Neuronal stem cell (in vitro differentiated cells): ENCODE measurements around the gene OSM.

Experiments
- DNase-seq: peaks from one replicate; pipeline ENCODE4 v3.0.0-alpha.2; 2013; ENCODE audit warnings: low spot score
- H2AFZ ChIP-seq: one replicate; pipeline ENCODE4 v1.6.1; 2013; ENCODE audit warnings: mild to moderate bottlenecking, low read length, inconsistent platforms
- H2AK5ac ChIP-seq: 2 replicates; pipeline ENCODE4 v1.6.1; 2013; ENCODE audit warnings: low read depth, mild to moderate bottlenecking, inconsistent platforms, low read length, moderate library complexity, mixed read lengths
- H2BK120ac ChIP-seq: 2 replicates; pipeline ENCODE4 v1.6.1; 2013; ENCODE audit warnings: low read depth, mild to moderate bottlenecking, inconsistent platforms, low read length, moderate library complexity, mixed read lengths
- H2BK12ac ChIP-seq: one replicate; pipeline ENCODE4 v1.6.1; 2013; ENCODE audit warnings: low read length, inconsistent platforms
- H2BK15ac ChIP-seq: 2 replicates; pipeline ENCODE4 v1.6.1; 2013; ENCODE audit warnings: mild to moderate bottlenecking, low read length, inconsistent platforms, mixed read lengths
- H2BK5ac ChIP-seq: one replicate; pipeline ENCODE4 v1.6.1; 2013; ENCODE audit warnings: inconsistent platforms, mild to moderate bottlenecking, low read length, moderate library complexity
- H3K14ac ChIP-seq: one replicate; pipeline ENCODE4 v1.6.1; 2013; ENCODE audit warnings: low read length, inconsistent platforms
- H3K18ac ChIP-seq: 2 replicates; pipeline ENCODE4 v1.6.1; 2013; ENCODE audit warnings: low read length, inconsistent platforms
- H3K23ac ChIP-seq: 2 replicates; pipeline ENCODE4 v1.6.1; 2013; ENCODE audit warnings: low read depth, mild to moderate bottlenecking, mixed read lengths, low read length, inconsistent platforms; ENCODE audit not compliant: poor library complexity
- H3K27ac ChIP-seq: replicated peaks from 3 replicates; pipeline ENCODE4 v1.5.1; 2013; ENCODE audit warnings: low read length, inconsistent platforms
- H3K27me3 ChIP-seq, 3 experiments: 2 replicates each; pipeline ENCODE4 v1.6.1; 2013; ENCODE audit warnings: low read length in 3 of 3, mild to moderate bottlenecking in 2 of 3, inconsistent platforms in 1 of 3, low read depth in 1 of 3, mixed read lengths in 1 of 3, moderate library complexity in 1 of 3; ENCODE audit not compliant: control insufficient read depth in 3 of 3, insufficient read depth in 3 of 3
- H3K36me3 ChIP-seq, 2 donors: replicated peaks in 1 of 2; 2 replicates each; pipeline ENCODE4 v1.6.1; 2013; ENCODE audit warnings: low read length in 2 of 2; ENCODE audit not compliant: control insufficient read depth in 2 of 2, insufficient read depth in 2 of 2
- H3K4ac ChIP-seq: 2 replicates; pipeline ENCODE4 v1.6.1; 2013; ENCODE audit warnings: inconsistent platforms, mild to moderate bottlenecking, low read length, moderate library complexity
- H3K4me1 ChIP-seq, 2 donors: 1 replicate in 1 of 2; 2 replicates in 1 of 2; pipeline ENCODE4 v1.6.1; 2013; ENCODE audit warnings: low read length in 2 of 2, low read depth in 1 of 2; ENCODE audit not compliant: control insufficient read depth in 2 of 2, insufficient read depth in 1 of 2
- H3K4me2 ChIP-seq: one replicate; pipeline ENCODE4 v1.6.1; 2013; ENCODE audit warnings: mild to moderate bottlenecking, low read length, inconsistent platforms; ENCODE audit not compliant: insufficient read depth, poor library complexity, severe bottlenecking
- H3K4me3 ChIP-seq, 2 donors: 2 replicates each; pipeline ENCODE4 v1.5.1; 2013; ENCODE audit warnings: low read length in 2 of 2, mild to moderate bottlenecking in 2 of 2, inconsistent platforms in 1 of 2, moderate library complexity in 1 of 2
- H3K79me1 ChIP-seq: one replicate; pipeline ENCODE4 v1.6.1; 2013; ENCODE audit warnings: low read depth, mild to moderate bottlenecking, inconsistent platforms, low read length, moderate library complexity
- H3K9ac ChIP-seq: one replicate; pipeline ENCODE4 v1.6.1; 2013; ENCODE audit warnings: mild to moderate bottlenecking, low read depth, low read length, inconsistent platforms; ENCODE audit not compliant: poor library complexity
- H3K9me3 ChIP-seq, 2 donors: replicated peaks in 1 of 2; 2 replicates each; pipeline versions ENCODE3 to v1.6.1; 2013; ENCODE audit warnings: low read length in 2 of 2, mild to moderate bottlenecking in 2 of 2, inconsistent platforms in 1 of 2, low read depth in 1 of 2, mixed read lengths in 1 of 2, moderate library complexity in 1 of 2; ENCODE audit not compliant: control insufficient read depth in 2 of 2, insufficient read depth in 1 of 2
- H4K8ac ChIP-seq: one replicate; pipeline ENCODE4 v1.6.1; 2013; ENCODE audit warnings: low read depth, mild to moderate bottlenecking, inconsistent platforms, low read length, moderate library complexity
- H4K91ac ChIP-seq: one replicate; pipeline ENCODE4 v1.6.1; 2013; ENCODE audit warnings: low read length, low read depth, mild to moderate bottlenecking, inconsistent platforms; ENCODE audit not compliant: poor library complexity
- WGBS, 2 donors: extraction: QIAGEN DNeasy Blood & Tissue Kit; methylation state at CpG; one replicate each; pipeline ENCODE4 v1.1.7; 2013; ENCODE audit warnings: missing lambda C conversion rate in 2 of 2, mixed read lengths in 1 of 2; ENCODE audit not compliant: insufficient read length in 2 of 2, insufficient replicate concordance in 1 of 2; ENCODE audit errors: extremely low coverage in 2 of 2; 5-methylcytosine and 5-hydroxymethylcytosine counted together

The OSM gene

GRCh38 chr22:30238136-30238535 lies 28.5 kb downstream of the OSM start:
- H3K18ac ChIP-seq, result no peak overlapping the region
- peaks cover 0 to 5% of the 10 kb centered on the region in 2 donors for H3K9me3 ChIP-seq
- H3K27me3 ChIP-seq, result no peaks in the 10 kb centered on the region
- peak overlapping the region; percentile 57 for H2AFZ ChIP-seq
- H3K4me2 ChIP-seq, result no peak overlapping the region
- no peak overlapping the region for H3K4me3 ChIP-seq
- H3K4me1 ChIP-seq, result peaks cover 20% of the 10 kb centered on the region in 2 donors
- H3K14ac ChIP-seq, result no peak overlapping the region
- H2BK5ac ChIP-seq, result no peak overlapping the region
- WGBS, 2 donors, result no CpG with 5 or more reads among the region's 9 CpGs
- no peak for DNase-seq
- H3K79me1 ChIP-seq, result no peaks in the 10 kb centered on the region
- no peak overlapping the region for H2BK12ac ChIP-seq
- peaks cover 0 to 4% of the 10 kb centered on the region in 2 donors for H3K36me3 ChIP-seq
- H2BK15ac ChIP-seq, result no peak overlapping the region
- no peak overlapping the region for H3K9ac ChIP-seq
- no peak overlapping the region for H2BK120ac ChIP-seq
- H3K4ac ChIP-seq, result no peak overlapping the region
- no peak overlapping the region for H3K23ac ChIP-seq
- H4K8ac ChIP-seq, result no peak overlapping the region
- no peak overlapping the region for H2AK5ac ChIP-seq
- no peak overlapping the region for H4K91ac ChIP-seq
- no peak overlapping the region for H3K27ac ChIP-seq

- Histone ChIP-seq H3K4ac (no peak overlapping the region), H3K4me3 (no peak overlapping the region), H3K27ac (no peak overlapping the region), H2BK5ac (no peak overlapping the region), H2BK120ac (no peak overlapping the region), H2BK12ac (no peak overlapping the region), H3K9me3 (peaks cover 0 to 5% of the 10 kb centered on the region in 2 donors), H4K91ac (no peak overlapping the region), H3K14ac (no peak overlapping the region), H2AFZ (no peak overlapping the region), H3K27me3 (no peaks in the 10 kb centered on the region), H4K8ac (no peak overlapping the region), H3K18ac (no peak overlapping the region), H3K79me1 (no peaks in the 10 kb centered on the region), H3K36me3 (no peaks in the 10 kb centered on the region), H3K23ac (no peak overlapping the region), H3K9ac (no peak overlapping the region), H3K4me1 (peaks cover 24 to 26% of the 10 kb centered on the region in 2 donors), H3K4me2 (no peak overlapping the region), H2AK5ac (no peak overlapping the region), H2BK15ac (no peak overlapping the region)
- no CpG with 5 or more reads among the region's 5 CpGs for WGBS, 2 donors
- DNase-seq, result no peak
Measured at GRCh38 chr22:30236875-30237274, 29.8 kb downstream of the OSM start.

GRCh38 chr22:30235687-30236170 lies 30.9 kb downstream of the OSM start:
- H3K18ac ChIP-seq, result no peak overlapping the region
- DNase-seq, result no peak
- no peak overlapping the region for H3K4me2 ChIP-seq
- H2BK15ac ChIP-seq, result no peak overlapping the region
- H3K4me1 ChIP-seq, result peaks cover 23 to 24% of the 10 kb centered on the region in 2 donors
- no peaks in the 10 kb centered on the region for H3K27me3 ChIP-seq
- no peak overlapping the region for H2BK12ac ChIP-seq
- no peaks in the 10 kb centered on the region for H3K36me3 ChIP-seq
- no peak overlapping the region for H3K4ac ChIP-seq
- no peak overlapping the region for H4K91ac ChIP-seq
- no peak overlapping the region for H3K27ac ChIP-seq
- H4K8ac ChIP-seq, result no peak overlapping the region
- no peak overlapping the region for H3K9ac ChIP-seq
- no peak overlapping the region for H2BK5ac ChIP-seq
- no peak overlapping the region for H3K14ac ChIP-seq
- H2BK120ac ChIP-seq, result no peak overlapping the region
- H2AFZ ChIP-seq, result peak overlapping the region; percentile 72
- H3K79me1 ChIP-seq, result no peaks in the 10 kb centered on the region
- no peak overlapping the region for H3K23ac ChIP-seq
- H3K4me3 ChIP-seq, result no peak overlapping the region
- H2AK5ac ChIP-seq, result peak overlapping the region; percentile 9
- WGBS, 2 donors, result no CpG with 5 or more reads among the region's 10 CpGs
- H3K9me3 ChIP-seq, result peaks cover 0 to 5% of the 10 kb centered on the region in 2 donors

- Histone ChIP-seq H3K4me3 (no peak overlapping the region), H3K4me2 (no peak overlapping the region), H2BK12ac (no peak overlapping the region), H3K9me3 (peaks cover 0 to 5% of the 10 kb centered on the region in 2 donors), H3K14ac (no peak overlapping the region), H3K18ac (no peak overlapping the region), H4K91ac (no peak overlapping the region), H3K79me1 (no peaks in the 10 kb centered on the region), H2AK5ac (peak overlapping the region; percentile 39), H3K4ac (no peak overlapping the region), H4K8ac (no peak overlapping the region), H2AFZ (peak overlapping the region; percentile 72), H2BK120ac (no peak overlapping the region), H3K27ac (no peak overlapping the region), H3K23ac (no peak overlapping the region), H3K27me3 (no peaks in the 10 kb centered on the region), H2BK5ac (no peak overlapping the region), H2BK15ac (no peak overlapping the region), H3K9ac (no peak overlapping the region), H3K36me3 (no peaks in the 10 kb centered on the region), H3K4me1 (peaks cover 23 to 24% of the 10 kb centered on the region in 2 donors)
- DNase-seq, result no peak
- no CpG with 5 or more reads among the region's 7 CpGs for WGBS, 2 donors
Measured at GRCh38 chr22:30234786-30235470, 31.7 kb downstream of the OSM start.
